ENCODE results near the gene KIAA0930.

- TF ChIP-seq POLR2A (IDR thresholded peaks at IDR 0.05; ENCODE audit: low read depth, low read length): no peak
- no peak for TF ChIP-seq POLR2AphosphoS5 (IDR thresholded peaks at IDR 0.05; ENCODE audit: low read depth, low read length)
Observed at GRCh38 chr22:45276507-45277105, 35.9 kb upstream of the KIAA0930 start.
